ENCODE results near the gene SAMD3. TPM values are rescaled to one million over a fixed set of nuclear protein-coding genes. Genes with fewer than 3 reads are reported as not detected.
"Not testable (repeated sequence)": the region's sequence is repeated elsewhere in the genome, so short reads cannot be mapped to it uniquely, and the experiment has no call there.

Gene SAMD3
- total RNA-seq, 1 donor, result 3.0 TPM

DNA sequence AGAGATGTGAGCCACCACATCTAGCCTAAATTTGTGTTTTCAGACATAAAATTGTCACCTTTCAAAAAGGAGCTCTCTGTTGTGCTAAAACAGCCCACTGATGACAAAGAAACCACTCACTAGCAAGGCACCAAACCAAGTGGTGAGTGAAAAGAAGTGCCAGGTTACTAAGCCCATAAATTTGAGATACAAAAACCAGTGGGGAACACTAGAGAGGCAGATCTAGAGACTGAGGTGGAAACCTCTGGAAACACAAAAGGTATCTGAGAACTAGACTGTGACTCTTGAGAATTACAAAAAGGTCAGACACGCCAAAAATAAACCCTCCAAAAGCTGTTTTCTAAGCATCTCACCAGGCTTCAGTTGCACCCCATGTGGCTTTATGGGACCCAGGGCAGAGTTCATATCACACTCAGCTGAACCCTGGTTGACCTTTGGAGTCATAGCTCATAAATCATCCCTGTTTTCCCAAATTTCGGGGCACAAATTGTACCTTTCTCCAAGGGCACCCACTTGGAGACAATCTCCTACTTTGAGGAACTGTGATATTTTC, 24.2 kb downstream of the SAMD3 start:
- H3K4me3 ChIP-seq (ENCODE audit: low read depth, low read length), result no peak overlapping the region
- no peak for DNase-seq (ENCODE audit: low read depth)
- TF ChIP-seq, protein P1, sequence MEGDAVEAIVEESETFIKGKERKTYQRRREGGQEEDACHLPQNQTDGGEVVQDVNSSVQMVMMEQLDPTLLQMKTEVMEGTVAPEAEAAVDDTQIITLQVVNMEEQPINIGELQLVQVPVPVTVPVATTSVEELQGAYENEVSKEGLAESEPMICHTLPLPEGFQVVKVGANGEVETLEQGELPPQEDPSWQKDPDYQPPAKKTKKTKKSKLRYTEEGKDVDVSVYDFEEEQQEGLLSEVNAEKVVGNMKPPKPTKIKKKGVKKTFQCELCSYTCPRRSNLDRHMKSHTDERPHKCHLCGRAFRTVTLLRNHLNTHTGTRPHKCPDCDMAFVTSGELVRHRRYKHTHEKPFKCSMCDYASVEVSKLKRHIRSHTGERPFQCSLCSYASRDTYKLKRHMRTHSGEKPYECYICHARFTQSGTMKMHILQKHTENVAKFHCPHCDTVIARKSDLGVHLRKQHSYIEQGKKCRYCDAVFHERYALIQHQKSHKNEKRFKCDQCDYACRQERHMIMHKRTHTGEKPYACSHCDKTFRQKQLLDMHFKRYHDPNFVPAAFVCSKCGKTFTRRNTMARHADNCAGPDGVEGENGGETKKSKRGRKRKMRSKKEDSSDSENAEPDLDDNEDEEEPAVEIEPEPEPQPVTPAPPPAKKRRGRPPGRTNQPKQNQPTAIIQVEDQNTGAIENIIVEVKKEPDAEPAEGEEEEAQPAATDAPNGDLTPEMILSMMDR (IDR thresholded peaks at IDR 0.05; ENCODE audit: insufficient read depth, low read depth, low read length), result no peak

DNA sequence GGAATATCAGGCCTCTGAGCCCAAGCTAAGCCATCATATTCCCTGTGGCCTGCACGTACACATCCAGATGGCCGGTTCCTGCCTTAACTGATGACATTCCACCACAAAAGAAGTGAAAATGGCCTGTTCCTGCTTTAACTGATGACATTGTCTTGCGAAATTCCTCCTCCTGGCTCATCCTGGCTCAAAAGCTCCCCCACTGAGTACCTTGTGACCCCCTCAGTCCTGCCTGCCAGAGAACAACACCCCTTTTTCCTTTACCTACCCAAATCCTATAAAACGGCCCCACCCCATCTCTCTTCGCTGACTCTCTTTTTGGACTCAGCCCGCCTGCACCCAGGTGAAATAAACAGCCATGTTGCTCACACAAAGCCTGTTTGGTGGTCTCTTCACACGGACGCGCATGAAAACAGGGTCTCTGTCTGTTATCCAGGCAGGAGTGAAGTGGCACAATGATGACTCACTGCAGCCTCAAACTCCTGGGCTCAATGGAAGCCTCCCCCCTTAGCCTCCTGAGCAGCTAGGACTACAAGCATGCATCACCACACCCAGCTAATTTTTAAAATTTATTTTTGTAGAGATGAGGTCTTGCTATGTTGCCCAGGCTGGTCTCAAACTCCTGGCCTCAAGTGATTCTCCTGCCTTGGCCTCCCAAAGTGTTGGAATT, 24.8 kb downstream of the SAMD3 start:
- H3K4me3 ChIP-seq (ENCODE audit: low read depth, low read length), result not testable (repeated sequence)

DNA sequence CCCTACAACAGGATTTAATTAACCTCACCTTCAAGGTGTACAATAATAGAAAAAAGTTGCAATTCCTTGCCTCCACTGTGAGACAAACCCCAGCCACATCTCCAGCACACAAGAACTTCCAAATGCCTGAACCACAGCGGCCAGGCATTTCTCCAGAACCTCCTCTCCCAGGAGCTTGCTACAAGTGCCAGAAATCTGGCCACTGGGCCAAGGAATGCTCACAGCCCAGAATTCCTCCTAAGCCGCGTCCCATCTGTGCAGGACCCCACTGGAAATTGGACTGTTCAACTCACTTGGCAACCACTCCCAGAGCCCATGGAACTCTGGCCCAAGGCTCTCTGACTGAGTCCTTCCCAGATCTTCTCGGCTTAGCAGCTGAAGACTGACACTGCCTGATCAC, 28.3 kb downstream of the SAMD3 start:
- not testable (repeated sequence) for H3K4me3 ChIP-seq (ENCODE audit: low read depth, low read length); DNase-seq (ENCODE audit: low read depth)

More for the DNA sequence above, 24.8 kb downstream of the SAMD3 start:
- DNase-seq (ENCODE audit: low read depth), result not testable (repeated sequence)

DNA sequence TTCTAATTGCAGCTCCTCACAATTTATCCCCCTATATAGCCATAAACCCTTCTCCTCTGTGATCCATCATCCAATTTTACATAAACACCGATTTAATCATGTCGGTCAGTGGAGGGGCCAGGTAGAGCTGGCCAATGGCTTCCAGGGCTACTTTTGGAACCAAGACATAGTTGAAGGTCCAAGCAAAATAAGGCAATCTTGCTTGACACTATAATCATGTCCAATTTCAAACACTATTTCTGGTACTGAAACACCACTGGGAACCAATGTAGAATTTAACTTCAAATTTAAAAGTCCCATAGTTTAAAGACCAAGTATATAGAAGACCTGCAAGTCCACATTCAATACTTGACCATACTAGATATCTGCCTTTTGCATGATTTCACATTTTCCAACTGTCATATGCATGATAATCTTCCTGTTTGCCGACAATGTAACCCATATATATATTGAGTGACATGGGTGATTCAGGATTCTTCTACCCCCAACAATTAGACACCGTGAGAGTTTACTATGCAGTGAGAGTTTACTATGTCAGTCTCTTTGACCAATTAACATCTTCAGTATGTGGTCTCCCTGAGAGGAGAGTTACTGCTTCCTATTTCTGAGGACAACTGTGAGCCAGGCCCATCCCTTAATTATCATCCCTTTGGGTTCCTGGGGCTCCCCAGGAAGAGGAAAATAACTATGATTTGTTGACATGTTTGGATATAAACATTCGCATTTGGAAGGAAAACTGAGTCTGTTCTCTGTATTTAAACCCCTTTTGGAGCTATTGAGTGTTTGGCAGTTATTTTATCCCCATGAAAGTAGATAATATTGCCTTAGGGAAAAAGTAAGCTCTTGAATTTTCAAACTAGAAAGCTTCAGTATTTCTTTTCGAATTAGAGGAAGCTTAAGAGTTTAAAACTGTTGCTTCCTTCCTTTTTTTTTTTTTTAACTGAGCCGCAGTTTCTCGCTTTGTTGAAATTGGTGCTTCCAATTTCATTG, 31.8 kb downstream of the SAMD3 start:
- no peak for DNase-seq (ENCODE audit: low read depth)
- no peak overlapping the region for H3K4me3 ChIP-seq (ENCODE audit: low read depth, low read length)
- TF ChIP-seq, protein P1 (IDR thresholded peaks at IDR 0.05; ENCODE audit: insufficient read depth, low read depth, low read length), result no peak

DNA sequence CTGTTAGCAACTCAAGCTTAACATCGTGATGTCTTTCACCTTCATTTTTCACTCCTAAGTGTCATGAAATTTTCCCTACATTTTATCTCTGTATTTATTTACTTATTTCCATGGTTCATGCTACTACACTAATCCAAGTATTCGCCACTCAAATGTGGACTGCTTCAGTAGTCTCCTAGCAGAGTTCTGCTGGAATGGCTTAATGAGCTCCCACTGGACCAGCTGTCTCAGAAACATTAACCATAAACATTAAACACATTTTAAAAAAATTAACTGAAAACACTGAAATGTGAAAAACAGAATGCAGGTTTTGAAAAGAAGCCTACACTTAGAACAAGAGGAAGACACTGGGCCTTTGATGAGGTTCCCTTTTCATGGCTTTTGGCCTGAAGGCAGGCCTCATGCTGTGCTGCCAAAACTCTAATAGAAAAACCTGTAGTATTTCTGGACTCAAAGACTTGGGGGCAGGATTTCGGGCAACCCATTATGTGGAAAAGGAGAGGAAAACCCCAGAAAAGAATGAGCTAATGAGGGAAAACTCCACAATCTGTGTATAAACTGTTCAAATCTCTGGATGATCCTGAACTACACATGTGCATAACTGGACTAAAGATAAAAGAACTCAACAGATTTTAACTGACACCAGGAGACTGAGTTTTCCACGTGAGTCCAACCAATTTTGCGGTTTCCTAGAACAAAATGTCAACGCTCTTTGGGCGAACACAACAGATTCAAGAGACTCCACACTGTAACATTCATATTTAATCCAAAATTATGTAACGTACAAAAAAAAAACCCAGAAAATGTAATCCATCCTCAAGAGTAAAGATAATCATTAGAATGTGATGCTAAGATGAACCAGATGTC, 33.0 kb downstream of the SAMD3 start:
- DNase-seq (ENCODE audit: low read depth), result no peak
- TF ChIP-seq, protein P1 (IDR thresholded peaks at IDR 0.05; ENCODE audit: insufficient read depth, low read depth, low read length), result no peak
- no peak overlapping the region for H3K4me3 ChIP-seq (ENCODE audit: low read depth, low read length)

DNA sequence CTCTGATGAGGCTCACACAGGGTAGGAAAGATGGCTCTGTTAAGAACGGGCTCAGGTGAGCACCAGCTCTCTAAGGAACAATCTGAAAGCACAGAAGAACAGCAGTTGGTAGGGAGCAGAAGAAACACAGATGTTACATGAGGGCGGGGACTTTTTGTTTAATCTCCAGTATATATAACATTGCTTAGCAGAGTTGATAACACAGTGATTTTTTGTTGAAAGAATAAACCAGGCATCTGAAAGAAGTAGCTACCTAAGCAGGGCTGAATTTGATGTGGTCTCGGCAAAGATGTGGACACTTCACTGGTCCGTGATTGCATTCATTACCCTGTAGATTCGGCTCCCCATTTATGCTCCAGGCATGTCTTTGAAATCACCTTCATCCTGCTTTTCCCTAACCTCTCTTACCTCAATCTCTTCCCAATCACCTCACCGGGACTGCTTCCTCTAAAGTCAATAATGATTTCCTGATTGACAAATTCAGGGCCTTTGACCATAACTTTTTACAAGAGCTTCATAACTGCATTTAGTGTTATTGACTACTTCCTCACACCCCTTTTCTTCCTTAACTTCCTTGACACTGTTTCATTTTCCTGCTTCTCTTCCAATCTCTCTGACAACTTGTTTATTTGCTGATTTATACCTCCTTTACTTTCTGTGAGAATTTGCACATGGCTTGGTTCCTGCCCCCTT, 34.4 kb downstream of the SAMD3 start:
- H3K4me3 ChIP-seq (ENCODE audit: low read depth, low read length), result no peak overlapping the region
- TF ChIP-seq, protein P1 (IDR thresholded peaks at IDR 0.05; ENCODE audit: insufficient read depth, low read depth, low read length), result no peak
- no peak for DNase-seq (ENCODE audit: low read depth)
